HG02588 (cell line): ENCODE results near the gene GNRH2.
"Not testable (repeated sequence)": the region's sequence is repeated elsewhere in the genome, so short reads cannot be mapped to it uniquely, and the experiment has no call there.

Experiments used
- ATAC-seq: cut with Tn5 transposase; IDR thresholded peaks from one replicate; pipeline ENCODE4 v1.9.1; 2021; ENCODE audit warnings: mild to moderate bottlenecking, moderate library complexity; ENCODE audit not compliant: unreplicated experiment

Gene GNRH2

DNA sequence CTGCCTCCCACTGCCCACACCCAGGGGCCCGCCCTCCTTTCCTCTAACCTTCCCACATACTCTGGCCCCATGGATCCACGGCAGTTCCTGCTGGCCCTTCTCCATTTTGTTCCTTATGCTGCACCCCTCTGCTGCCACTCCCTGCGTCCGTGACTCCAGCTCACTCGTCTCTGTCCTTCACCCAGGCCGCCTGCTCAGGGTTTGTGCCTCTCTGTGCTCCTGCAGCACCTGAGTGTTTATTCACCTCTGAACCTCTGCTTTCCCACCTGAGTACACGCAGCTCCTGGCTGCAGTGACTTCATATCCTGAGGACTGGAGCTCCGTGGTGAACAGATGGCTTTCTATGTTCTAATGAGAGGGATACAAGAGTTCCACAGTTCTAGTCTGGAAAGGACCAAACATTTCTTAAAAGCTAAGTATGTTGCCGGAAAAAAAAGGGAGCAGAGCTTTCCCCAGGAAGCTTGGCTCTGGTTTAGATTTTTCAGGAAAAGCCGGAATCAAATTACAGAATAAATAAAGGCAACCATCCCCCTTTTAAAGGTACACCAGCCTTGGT, 1.5 kb upstream of the GNRH2 start:
- no peak for ATAC-seq

DNA sequence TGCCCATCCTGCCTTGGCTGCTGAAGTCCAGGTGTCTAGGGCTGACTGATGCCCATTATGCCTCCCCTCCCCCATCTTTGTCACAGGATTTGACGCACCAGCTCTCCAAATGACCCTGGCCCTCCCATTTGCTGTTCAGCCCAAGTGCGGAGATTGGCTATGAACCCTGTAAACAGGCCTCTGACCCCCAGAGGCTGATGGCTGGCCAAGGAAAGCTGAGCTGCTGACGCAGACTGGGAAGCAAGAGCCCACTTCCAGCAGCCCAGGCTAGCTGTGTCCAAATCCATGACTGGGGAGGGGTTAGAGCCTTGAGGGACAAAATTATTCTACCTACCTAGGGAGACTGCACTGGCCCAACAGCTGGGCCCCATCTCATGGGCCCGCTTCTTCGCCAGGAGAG, 797 bp upstream of the GNRH2 start:
- no peak for ATAC-seq

DNA sequence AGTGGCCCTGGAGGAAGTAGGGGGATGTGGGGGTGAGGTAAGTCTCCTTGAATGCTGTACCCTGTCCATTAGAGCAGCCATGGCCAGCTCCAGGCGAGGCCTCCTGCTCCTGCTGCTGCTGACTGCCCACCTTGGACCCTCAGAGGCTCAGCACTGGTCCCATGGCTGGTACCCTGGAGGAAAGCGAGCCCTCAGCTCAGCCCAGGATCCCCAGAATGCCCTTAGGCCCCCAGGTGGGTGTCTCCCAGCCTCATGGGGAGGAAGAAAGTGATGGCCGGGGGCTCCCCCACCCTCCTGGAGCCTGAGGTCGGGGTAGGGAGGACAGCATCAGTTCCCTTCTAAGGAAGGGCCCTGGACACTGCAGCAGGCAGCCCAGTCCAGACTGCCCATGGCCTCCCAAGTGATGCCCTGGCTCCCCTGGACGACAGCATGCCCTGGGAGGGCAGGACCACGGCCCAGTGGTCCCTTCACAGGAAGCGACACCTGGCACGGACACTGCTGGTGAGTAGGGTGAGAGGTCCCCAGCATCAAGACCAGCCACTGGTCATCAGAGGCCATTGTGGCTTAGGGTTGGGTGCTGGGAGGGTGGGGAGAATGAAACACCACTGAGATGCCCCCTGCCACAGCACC, 1.0 kb downstream of the GNRH2 start:
- no peak for ATAC-seq

DNA sequence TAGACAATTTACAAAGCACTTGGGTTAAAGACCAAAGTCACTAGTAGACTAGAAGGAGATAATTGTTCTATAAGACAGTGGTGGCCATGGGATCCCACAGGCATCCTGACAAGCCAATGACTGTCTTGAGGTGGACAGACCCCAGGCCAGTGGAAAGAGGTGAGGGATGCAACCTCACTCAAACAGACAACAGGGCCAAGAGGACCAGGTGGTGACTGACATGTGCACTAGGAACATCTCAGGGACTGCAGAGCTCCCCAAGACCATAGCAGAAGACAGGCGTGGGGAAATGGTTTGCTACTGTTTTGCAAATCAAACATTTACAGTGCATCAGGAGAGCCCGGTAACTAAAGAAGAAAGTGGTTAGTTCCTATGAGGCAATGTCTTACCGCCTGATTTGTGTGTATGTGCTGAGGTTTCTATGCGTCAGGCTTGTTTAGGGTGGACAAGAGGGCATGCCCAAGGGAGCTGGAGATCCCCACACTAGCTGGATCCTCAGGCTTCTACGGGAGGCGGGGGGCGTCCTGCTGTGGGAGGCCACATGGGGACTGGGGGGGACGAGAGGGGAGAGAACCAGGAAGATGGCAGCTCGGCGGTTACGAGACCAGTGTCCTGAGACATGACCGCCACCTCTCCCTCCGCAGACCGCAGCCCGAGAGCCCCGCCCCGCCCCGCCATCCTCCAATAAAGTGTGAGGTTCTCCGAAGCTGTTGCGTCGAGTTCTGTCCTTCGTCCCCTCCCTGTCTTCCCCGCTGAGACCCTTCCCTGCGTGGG, 1.8 kb downstream of the GNRH2 start:
- peak; percentile 42 for ATAC-seq

DNA sequence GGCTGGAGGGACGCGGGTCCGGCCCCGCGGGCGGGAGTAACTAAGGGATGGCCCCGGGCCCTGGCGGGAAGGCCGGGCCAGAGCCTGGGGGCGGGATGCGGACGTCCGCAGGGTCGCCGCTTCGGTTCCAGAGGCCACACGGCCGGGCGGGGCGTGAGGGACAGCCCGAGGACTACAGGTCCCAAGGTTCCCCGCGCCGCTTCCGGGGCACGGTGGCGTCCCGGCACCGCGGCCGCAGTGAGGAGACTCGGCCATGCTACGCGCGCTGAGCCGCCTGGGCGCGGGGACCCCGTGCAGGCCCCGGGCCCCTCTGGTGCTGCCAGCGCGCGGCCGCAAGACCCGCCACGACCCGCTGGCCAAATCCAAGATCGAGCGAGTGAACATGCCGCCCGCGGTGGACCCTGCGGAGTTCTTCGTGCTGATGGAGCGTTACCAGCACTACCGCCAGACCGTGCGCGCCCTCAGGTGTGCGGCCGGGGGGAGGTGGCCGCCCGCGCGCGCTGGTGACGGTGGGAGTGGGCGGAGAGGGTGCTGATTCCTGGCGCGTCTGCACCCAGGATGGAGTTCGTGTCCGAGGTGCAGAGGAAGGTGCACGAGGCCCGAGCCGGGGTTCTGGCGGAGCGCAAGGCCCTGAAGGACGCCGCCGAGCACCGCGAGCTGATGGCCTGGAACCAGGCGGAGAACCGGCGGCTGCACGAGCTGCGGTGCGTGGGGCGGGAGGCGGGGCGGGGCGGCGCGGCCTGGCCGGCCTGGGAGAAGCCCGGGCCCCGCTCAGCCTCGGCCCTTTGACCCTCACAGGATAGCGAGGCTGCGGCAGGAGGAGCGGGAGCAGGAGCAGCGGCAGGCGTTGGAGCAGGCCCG, 2.6 kb downstream of the GNRH2 start, which contains the start of gene MRPS26:
TSS of gene MRPS26 (plus strand) at position 237 of the 861 bp plus-strand sequence. CDS start at position 254, 17 bp downstream.
- peak; percentile 88 for ATAC-seq

DNA sequence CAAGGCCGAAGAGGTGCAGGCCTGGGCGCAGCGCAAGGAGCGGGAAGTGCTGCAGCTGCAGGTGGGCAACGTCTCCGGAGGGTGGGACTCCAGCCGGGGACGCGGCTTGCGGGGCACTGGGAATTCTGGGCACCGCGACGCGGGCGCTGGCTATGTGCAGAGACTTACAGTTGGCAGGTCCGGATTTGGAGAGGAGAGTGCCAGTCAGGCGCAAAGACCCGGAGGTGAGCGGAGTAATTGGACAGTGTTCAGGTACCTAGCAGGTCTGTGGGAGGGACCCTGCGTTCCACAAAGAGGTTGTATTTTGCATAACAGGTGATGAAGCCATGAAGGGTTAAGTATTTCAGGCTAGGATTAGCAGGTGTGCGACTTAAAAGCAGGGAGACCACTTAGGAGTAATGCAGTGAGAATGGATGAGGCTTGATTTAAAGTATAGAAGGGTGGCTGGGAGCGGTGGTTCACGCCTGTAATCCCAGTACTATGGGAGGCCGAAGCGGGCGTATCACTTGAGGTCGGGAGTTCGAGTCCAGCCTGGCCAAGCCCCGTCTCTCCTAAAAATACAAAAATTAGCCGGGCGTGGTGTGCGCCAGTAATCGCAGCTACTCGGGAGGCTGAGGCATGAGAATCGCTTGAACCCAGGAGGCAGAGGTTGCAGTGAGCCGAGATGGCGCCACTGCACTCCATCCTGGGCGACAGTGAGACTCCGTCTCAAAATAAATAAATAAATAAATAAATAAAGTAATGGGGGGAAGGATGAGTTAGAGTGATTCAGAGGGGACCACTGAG, 3.4 kb downstream of the GNRH2 start:
- ATAC-seq: no peak

DNA sequence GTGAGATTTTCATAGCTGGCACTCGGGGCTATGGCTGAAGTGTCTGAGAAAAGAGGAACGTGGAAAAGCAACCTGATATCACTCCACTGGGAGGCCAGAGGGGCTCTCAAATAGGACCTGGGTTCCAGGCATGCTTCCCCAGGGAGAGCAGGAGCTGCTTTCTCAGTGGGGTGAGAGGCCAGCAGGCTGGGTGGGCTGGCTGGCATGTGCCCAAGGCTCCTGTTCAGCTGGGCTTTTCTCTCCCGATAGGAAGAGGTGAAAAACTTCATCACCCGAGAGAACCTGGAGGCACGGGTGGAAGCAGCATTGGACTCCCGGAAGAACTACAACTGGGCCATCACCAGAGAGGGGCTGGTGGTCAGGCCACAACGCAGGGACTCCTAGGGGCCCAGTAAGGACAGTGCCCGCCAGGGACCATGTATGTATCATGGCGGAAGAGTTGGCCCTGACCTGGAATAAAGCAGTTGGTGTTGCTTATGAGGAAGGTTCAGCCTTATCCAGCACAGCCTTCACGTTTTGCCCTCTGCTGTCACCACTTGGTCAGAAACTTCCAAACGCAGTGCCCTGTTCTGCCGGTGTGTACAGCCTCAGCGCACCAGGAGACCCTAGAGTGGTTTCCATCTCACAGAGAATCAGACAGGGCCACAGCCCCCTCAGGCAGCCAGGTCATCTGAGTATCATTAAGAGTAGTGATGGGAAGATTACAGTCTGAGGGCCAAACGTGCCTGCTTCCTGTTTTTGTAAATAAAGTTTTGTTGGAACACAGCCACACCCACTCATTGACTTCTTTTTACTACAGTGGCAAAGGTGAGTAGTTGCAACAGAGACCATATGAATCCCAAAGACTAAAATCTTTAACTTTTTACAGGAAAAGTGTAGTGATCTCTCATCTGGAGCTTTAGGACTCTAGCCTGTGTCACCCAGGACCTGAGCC, 4.3 kb downstream of the GNRH2 start:
- ATAC-seq: no peak

DNA sequence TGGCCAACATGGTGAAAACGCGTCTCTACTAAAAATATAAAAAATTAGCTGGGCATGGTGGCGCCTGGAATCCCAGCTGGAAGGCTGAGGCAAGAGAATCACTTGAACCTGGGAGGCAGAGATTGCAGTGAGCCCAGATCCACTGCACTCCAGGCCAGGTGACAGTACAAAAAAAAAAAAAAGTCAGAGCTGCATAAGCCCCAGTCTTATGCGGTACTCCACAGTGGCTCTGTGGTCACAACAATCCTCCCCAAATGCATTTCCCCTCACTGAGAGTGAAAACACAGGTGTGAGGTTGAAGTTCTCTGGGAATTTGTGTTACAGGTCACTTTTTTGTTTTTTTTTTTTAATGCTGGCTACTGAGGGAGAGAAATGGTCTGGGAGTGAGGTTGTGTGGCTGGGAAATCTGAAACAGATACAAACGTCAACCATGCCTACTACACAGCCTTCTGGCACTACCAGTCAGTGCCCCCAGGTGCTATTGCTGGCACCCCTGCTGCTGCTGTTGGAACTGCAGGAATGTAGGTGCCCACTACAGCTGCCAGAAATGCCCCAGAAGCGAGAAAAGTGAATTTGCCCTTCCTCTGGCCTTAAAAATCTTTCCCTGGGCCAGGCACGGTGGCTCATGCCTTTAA, 8.1 kb downstream of the GNRH2 start:
- ATAC-seq: no peak

DNA sequence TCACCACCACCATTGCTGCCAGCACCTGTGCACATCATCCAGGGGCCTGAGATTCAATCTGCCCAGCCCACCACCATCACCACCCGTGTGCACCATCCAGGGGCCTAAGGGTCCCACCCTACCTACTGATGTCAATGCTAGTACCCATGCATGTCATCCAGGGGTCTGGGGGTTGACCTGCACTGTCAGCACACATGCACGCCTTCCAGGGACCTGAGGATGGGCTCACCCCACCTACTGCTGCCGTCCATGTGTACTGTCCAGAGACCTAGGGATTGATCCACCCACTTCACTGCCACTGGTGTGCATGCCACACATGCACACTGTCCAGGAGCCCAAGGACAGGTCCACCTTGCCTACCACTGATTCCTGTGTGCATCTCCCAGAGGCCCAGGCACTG, 16.1 kb downstream of the GNRH2 start:
- ATAC-seq: no peak

DNA sequence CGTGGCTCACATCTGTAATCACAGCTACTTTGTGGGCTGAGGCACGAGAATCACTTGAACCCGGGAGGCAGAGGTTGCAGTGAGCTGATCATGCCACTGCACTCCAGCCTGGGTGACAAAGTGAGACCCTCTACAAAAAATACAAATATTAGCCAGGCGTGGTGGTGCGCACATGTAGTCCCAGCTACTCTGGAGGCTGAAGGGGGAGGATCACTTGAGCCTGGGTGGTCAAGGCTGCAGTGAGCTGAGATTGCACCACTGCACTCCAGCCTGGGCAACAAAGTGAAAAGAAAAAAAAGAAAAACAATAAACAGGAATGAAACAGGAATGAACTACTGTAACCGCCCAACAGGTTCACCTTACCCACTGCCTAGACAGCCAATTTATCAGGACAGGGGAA, 20.7 kb downstream of the GNRH2 start:
- not testable (repeated sequence) for ATAC-seq

DNA sequence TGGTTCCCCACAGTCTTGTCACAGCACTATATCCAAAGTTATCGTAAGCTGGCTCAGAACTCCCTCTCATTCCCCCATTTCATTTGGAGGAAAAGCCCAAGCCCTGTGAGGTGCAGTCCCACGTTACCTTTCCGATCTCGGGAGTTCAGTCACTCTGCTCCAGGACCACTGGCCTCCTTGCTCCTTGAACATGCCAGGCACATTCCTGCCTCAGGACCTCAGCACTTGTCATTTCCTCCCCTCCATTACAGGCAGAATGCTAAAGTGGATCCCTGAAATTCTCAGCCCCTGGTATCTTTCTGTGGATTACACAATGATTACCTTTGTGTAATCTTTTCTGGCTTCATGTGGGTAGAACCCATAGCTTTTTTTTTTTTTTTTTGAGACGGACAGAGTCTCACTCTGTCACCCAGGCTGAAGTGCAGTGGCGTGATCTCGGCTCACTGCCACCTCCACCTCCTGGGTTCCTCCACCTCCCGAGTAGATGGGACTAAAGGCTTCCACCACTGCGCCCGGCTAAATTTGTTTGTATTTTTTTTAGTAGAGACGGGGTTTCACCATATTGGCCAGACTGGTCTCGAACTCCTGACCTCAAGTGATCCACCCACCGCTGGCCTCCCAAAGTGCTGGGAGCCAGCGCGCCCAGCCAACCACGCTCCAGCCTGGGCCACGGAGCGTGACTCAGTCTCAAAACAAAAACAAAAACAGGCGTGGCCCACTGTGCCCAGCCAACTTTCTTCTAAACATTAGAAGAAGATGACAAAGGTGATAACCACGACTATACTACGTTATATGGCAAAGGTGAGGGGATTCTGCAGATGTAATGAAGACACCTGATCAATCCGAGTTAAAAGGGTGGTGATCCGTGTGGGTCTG, 24.0 kb downstream of the GNRH2 start:
- no peak for ATAC-seq

DNA sequence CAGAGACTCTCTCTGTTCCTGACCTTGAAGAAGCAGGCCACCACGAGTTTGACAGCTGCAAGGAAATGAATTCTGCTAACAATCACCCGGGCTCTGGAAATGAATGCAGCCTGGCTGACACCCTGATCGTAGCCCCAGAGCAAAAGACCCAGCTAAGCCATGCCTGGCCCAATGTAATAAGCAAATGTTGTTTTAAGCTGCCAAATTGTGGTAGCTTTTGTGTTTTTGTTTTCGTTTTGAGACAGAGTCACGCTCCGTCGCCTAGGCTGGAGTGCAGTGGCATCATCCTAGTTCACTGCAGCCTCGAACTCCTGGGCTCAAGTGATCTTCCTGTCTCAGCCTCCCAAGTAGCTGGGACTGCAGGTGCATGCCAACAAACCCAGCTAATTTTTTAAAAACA, 24.7 kb downstream of the GNRH2 start:
- no peak for ATAC-seq

DNA sequence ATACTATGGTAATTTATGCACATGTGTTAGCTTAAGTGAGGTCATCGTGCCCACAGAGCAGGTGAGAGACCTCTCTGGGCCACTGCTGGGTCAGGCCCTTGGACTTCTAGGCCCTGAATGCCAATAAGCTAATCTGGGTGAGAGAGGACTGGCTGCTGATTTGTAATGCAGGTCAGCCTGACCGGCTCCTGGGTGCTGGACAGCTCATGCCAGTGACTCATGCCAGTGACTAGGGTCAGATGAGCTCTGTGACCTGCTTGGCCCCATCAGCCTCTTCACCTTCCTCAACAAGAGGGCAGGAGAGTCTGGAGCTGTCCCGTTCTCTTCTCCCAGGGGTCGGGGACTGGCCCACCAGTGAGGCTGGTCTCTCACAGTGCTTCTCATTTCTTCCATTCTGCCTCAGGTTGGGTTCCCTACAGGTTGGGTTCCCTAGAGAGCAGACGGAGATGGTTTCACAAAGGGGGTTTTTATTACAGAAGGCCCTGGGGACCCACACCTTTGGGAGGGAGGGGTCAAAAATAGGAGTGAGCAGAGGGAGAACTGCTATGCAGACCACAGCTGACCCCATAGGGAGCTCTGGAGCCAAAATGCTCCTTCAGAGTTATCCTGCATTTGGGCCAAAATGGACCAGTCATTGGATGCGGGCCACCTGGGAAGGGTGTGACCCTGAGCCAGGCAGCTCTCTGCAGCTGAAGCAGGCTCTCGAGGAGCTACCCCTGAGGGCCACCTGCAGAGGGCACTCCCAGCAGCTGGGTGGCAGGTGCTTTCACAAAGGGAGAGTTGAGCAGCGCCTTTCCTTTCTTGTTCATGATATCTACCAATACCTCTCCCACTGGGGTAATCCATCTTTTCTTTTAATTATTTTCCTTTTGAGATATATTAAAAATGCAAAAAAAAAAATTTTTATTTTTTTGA, 25.8 kb downstream of the GNRH2 start:
- ATAC-seq: no peak

DNA sequence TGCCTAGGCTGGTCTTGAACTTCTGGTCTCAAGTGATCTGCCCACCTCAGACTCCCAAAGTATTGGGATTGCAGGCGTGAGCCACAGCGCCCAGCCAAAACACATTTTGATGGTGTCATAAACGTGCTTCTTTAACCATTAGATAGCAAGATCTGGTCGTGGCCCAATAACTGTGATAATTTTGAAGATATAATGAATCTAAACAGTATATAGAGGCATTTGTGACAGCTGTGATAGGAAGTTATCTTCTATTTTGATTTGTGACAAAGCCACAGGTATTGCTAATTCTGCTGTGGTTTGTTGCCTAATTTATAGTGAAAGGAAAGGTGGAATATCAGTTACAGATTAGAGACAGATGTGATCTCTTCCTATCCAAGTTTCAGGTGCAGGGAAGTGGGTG, 27.3 kb downstream of the GNRH2 start:
- no peak for ATAC-seq

DNA sequence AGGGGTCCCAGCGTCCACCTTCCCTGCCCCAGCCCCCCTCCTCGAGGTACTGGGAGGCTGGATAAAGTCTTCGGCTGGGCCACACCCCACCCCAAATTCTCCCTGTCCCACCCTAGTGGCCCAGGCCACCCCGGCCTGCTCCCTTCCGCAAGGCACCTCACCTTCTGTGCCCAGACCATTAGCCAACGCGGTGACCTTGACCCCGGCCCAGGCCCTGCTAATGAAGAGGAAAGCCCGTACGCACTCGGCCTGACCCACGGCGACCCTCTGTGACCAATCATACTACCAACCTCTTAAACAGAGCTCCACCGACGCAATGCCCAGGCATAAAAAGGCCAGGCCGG, 27.8 kb downstream of the GNRH2 start:
- no peak for ATAC-seq

DNA sequence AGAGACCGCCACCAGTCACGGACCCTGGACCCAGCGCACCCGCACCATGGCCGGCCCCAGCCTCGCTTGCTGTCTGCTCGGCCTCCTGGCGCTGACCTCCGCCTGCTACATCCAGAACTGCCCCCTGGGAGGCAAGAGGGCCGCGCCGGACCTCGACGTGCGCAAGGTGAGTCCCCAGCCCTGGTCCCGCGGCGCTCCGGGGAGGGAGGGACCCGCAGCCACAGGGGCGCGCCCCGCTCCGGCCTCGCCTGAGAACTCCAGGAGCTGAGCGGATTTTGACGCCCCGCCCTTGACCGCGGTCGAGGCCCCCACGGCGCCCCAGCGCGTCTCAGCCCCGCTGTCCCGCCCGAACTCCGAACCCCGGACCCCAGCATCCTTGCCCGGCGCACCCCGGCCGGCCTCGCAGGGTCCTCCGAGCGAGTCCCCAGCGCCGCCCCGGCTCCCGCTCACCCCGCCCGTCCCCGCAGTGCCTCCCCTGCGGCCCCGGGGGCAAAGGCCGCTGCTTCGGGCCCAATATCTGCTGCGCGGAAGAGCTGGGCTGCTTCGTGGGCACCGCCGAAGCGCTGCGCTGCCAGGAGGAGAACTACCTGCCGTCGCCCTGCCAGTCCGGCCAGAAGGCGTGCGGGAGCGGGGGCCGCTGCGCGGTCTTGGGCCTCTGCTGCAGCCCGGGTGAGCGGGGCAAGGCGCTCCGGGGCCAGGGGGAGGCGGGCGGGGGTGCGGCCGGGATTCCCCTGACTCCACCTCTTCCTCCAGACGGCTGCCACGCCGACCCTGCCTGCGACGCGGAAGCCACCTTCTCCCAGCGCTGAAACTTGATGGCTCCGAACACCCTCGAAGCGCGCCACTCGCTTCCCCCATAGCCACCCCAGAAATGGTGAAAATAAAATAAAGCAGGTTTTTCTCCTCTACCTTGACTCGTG, 28.4 kb downstream of the GNRH2 start, which contains the start of gene OXT:
TSS of gene OXT (plus strand) at position 11 of the 920 bp plus-strand sequence. CDS start at position 47, 36 bp downstream.
- ATAC-seq: no peak
